Measurements from ENCODE around the gene SPATA6L.

SPATA6L gene

DNA sequence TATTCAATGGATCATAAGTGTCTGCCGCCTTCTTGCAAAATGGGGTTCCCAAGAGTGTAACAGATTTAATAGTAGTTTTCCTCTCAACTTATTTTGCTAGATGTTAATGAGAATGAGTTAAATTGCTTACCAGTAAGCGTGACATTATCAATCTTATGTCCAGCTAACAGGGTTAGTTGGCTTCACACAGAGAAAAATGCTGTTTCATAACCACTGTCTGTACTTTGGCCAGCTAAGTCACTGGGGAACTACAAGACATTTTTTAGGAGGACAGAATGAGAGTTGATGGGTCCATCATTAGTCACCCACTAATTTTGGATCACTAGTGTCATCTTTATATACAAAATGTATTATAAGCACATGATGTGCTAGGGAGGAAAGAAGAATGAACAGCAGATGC is 14.5 kb upstream of the SPATA6L start:
- intact Hi-C loops (cut with DNase I; ENCODE audit: low total_unique reads), result no loop called here
- peaks cover 0 to 10% (median 9%) of the 10 kb centered on the region in 3 donors for H3K36me3 ChIP-seq
- TF ChIP-seq, protein P1, sequence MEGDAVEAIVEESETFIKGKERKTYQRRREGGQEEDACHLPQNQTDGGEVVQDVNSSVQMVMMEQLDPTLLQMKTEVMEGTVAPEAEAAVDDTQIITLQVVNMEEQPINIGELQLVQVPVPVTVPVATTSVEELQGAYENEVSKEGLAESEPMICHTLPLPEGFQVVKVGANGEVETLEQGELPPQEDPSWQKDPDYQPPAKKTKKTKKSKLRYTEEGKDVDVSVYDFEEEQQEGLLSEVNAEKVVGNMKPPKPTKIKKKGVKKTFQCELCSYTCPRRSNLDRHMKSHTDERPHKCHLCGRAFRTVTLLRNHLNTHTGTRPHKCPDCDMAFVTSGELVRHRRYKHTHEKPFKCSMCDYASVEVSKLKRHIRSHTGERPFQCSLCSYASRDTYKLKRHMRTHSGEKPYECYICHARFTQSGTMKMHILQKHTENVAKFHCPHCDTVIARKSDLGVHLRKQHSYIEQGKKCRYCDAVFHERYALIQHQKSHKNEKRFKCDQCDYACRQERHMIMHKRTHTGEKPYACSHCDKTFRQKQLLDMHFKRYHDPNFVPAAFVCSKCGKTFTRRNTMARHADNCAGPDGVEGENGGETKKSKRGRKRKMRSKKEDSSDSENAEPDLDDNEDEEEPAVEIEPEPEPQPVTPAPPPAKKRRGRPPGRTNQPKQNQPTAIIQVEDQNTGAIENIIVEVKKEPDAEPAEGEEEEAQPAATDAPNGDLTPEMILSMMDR (IDR thresholded peaks at IDR 0.05), result no peak
- H3K9me3 ChIP-seq, result no peaks in the 10 kb centered on the region
- H3K27me3 ChIP-seq, result no peaks in the 10 kb centered on the region
- peaks cover 0 to 54% (median 14%) of the 10 kb centered on the region in 4 donors for H3K4me1 ChIP-seq
- peak overlapping the region; percentile 81 to 82 for H3K4me3 ChIP-seq
- H3K27ac ChIP-seq, result peak overlapping the region; percentile 97 to 99
- DNase-seq, result no peak

- H3K9me3 ChIP-seq, result no peaks in the 10 kb centered on the region
- intact Hi-C loops (cut with DNase I; ENCODE audit: low total_unique reads), result no loop called here
- H3K27ac ChIP-seq, result peak overlapping the region; percentile 97 to 99
- H3K36me3 ChIP-seq, result peaks cover 0 to 5% (median 4%) of the 10 kb centered on the region in 3 donors
- no peaks in the 10 kb centered on the region for H3K27me3 ChIP-seq
- DNase-seq, result no peak
- H3K4me1 ChIP-seq, result peaks cover 0 to 48% (median 12%) of the 10 kb centered on the region in 4 donors
- peak overlapping the region; percentile 81 to 82 for H3K4me3 ChIP-seq
- TF ChIP-seq, protein P1 (IDR thresholded peaks at IDR 0.05), result no peak
These were observed 13.9 kb upstream of the SPATA6L start for GRCh38 chr9:4680173-4680525.

GRCh38 chr9:4679268-4680172 is 13.2 kb upstream of the SPATA6L start, which contains the start of gene CDC37L1:
TSS of gene CDC37L1 (plus strand) at chr9:4679569. CDS start at chr9:4679768, 199 bp downstream.
- Histone ChIP-seq H3K4me3 (peak within 1 kb of the TSS; percentile 81 to 82), H3K36me3 (no peaks in the 10 kb centered on the region), H3K27ac (peak within 1 kb of the TSS; percentile 97 to 99), H3K4me1 (peaks cover 0 to 42% (median 12%) of the 10 kb centered on the region in 4 donors), H3K27me3 (no peaks in the 10 kb centered on the region), H3K9me3 (no peaks in the 10 kb centered on the region)
- TF ChIP-seq, protein P1 (IDR thresholded peaks at IDR 0.05), result peak; percentile 78 to 84
- peak; percentile 97 to 99 for DNase-seq
- intact Hi-C loops (cut with DNase I; ENCODE audit: low total_unique reads), result no loop called here

DNA sequence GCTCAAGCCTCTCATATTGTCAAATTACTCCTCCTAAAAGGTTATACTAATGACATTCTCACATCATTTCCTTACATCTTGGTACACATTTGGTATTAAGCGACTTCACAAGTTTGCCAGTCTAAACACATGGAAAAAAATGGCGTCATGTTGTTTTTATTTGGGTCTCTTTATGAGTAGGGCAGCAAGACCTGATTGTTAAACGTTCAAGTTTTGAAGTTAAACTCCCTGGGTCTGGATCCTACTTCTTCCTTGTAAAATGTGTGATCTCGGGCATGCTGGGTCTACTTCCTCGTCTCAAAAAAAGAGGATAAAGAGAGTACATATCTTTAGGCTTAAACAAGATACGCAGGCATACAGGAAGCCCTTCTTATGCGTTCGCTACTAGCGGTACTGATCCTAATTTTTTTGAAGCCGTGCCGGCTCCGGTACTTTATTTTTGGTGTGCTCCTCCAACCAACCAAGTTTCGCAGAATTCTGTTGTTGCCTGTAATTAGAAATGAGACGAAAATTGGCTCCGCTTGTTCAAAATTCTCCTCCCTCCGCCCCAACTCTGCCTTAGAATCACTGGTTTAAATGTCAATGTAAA is 12.5 kb upstream of the SPATA6L start:
- TF ChIP-seq, protein P1 (IDR thresholded peaks at IDR 0.05), result no peak

DNA sequence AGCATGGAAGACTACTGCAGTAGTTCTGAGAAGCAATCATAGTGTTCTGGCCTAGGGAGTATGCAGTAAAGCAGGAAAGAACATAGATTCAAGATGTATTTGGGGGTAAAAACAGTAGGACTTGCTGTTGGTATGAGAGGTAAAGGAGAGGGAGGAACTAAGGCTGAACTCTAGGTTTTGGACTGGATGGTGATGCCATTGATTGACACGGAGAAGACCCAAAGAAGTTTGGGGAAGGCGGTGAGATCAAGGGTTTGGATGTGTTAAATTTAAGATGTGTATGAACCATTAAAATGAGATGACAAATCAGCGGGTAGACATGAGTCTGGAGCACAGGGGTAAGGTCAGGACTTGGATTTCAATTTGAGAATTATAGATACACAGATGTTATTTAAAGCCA is 11.1 kb upstream of the SPATA6L start:
- intact Hi-C loops (cut with DNase I; ENCODE audit: low total_unique reads), result no loop called here
- TF ChIP-seq, protein P1 (IDR thresholded peaks at IDR 0.05), result no peak
- H3K4me3 ChIP-seq, result no peak overlapping the region
- no peaks in the 10 kb centered on the region for H3K27me3 ChIP-seq
- peaks cover 0 to 23% (median 11%) of the 10 kb centered on the region in 4 donors for H3K4me1 ChIP-seq
- no peaks in the 10 kb centered on the region for H3K9me3 ChIP-seq
- no peak for DNase-seq
- H3K36me3 ChIP-seq, result no peaks in the 10 kb centered on the region
- H3K27ac ChIP-seq, result peak overlapping the region in 1 of 2 donors; percentile 99

More for the DNA sequence above, 12.5 kb upstream of the SPATA6L start:
- H3K4me3 ChIP-seq, result peak overlapping the region; percentile 81 to 82
- H3K9me3 ChIP-seq, result no peaks in the 10 kb centered on the region
- intact Hi-C loops (cut with DNase I; ENCODE audit: low total_unique reads), result no loop called here
- DNase-seq, result no peak
- peak overlapping the region; percentile 97 to 99 for H3K27ac ChIP-seq
- no peaks in the 10 kb centered on the region for H3K36me3 ChIP-seq
- H3K4me1 ChIP-seq, result peaks cover 0 to 34% (median 12%) of the 10 kb centered on the region in 4 donors
- H3K27me3 ChIP-seq, result no peaks in the 10 kb centered on the region
